HG03045 (cell line): ENCODE results near the gene GPS2.
A peak's percentile ranks its signal among the peaks of the same experiment; 100 is the strongest.

ENCODE experiments used
- ATAC-seq: cut with Tn5 transposase; IDR thresholded peaks from one replicate; pipeline ENCODE4 v1.9.1; 2021; ENCODE audit warnings: mild to moderate bottlenecking, moderate library complexity; ENCODE audit not compliant: unreplicated experiment

The GPS2 gene

DNA sequence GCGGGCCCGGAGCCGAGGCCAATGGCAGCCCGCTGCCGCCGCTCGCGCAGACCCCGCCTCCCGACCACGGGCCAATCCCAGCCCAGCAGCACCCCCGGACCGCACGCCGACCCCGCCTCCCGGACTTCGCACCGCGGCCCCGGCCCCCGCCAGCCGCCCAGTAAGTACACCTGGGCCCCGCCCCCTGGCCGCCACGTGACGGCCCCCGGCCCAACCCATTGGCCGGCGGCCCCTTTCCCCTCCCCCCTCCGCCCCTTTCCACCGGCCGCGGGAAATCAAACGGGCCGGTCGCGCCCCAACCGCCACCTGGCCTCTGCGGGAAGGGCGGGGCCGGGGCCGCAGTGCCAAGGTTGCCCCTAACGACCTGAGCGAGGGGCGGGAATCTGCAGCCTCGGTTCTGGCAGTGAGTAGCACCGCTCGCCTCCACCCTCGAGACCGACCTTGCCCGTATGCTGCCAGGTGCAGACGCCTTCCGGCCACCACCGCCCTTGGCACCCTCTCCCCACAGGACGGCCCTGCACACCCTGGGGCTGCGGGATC is 20.5 kb downstream of the GPS2 start, which contains the start of gene YBX2:
YBX2 (minus strand) TSS at position 26 of the 540 bp plus-strand sequence. CDS start 139 bp downstream, outside the sequence.
- peak; percentile 57 for ATAC-seq

DNA sequence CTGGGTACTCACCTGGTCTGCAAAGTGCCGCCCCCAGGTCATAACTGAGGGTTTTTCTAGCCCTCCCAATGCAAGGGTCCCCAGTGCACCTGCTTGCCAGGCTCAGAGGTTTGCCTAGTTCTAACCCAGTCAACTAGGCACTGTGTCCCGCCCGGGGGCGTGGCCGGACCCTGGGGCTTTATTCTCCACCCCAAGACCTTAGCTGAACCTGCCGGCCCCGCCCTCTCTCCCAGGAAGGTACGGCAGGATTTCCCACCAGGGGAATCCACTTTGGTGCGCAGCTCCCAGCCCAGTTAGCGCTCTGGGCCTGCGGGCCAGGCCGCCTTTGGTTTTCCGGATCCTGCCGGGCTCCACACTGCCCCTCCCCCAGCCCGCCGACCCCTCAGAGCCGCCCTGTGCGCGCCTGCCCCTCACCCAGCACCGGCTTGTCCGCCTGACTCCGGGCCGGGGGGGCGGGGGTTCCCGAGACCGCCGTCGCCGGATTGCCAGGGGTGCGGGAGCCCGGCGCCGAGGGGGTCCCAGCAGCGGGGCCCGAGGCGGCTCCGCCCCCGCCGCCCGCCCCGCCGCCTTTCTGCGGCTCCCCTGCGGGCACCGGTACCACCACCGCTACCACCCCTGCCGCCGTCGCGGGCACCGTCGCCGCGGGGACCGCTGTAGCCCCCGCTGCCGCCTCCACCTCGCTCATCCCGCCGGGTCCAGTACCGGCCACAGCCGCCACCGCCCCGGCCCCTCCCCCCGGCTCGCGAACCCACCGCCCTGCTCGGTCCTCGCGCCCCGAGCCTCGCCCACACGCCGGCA is 21.1 kb downstream of the GPS2 start:
- ATAC-seq, result no peak

- ATAC-seq, result no peak
Observed at GRCh38 chr17:7293159-7293558, 22.0 kb downstream of the GPS2 start.

- no peak for ATAC-seq
Observed at GRCh38 chr17:7292729-7293128, 22.4 kb downstream of the GPS2 start.

DNA sequence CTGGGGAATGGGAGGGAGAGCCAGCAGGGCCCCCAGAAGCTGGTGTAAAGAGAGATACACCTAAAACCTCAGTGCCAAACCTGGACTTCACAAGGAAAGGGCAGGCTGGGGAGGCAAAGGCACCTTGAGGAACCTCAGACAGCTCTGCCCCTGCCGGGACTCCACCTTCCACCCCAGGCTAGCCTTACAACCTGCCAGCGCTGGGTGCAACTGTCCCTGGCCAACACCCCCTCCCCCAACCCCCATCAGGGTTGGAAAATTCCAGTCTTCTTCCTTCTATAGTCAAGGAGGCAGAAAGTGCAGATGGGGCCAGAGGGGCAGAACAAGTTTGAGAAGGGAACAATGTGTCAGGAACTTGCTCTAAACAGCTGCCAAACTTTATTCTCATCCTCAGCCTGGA is 23.0 kb downstream of the GPS2 start:
- ATAC-seq, result no peak

- no peak for ATAC-seq
Observed at GRCh38 chr17:7290685-7291084, 24.5 kb downstream of the GPS2 start.

DNA sequence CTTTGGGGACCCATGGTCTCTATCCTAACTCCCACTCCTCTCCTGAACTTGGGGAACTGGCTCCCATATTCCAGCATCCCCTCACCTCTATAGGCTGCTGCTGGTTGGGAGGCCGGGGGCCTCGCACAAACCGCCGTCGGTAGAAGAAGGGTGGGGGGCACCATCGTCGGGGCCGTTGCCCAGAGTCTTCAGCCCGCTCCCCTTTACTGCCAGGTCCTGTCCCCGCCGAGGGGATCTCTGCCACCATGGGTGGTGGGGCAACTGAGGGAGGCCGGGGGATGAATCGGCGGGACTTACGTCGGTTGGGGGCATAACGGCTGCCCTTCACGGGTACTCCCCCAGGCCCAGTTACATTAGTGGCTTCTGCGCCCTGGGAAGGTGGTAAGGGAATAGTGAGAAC is 25.0 kb downstream of the GPS2 start:
- ATAC-seq, result no peak

GRCh38 chr17:7289256-7290032 is 25.7 kb downstream of the GPS2 start:
- ATAC-seq, result no peak

GRCh38 chr17:7285679-7286078 is 29.5 kb downstream of the GPS2 start:
- no peak for ATAC-seq

DNA sequence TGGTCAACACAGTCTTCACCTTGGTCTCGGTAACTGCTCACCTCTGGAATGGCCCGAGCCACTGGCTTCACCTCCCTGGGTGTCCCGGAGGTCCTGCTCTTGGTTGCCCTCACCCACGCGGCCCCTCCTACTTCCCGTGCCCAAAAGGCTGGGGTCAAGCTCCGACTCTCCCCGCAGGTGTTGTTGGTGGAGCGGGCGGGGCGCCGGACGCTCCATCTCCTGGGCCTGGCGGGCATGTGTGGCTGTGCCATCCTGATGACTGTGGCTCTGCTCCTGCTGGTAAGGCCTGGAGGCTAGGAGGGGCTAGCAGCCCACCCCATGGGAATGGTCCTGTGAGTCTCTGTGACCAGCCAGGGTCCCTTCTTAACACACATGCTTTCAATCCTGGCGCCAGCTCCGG is 30.2 kb downstream of the GPS2 start:
- no peak for ATAC-seq

GRCh38 chr17:7283471-7284216 is 31.5 kb downstream of the GPS2 start:
- no peak for ATAC-seq

GRCh38 chr17:7282752-7283321 is 32.3 kb downstream of the GPS2 start:
- ATAC-seq, result no peak

- no peak for ATAC-seq
Observed at GRCh38 chr17:7281953-7282751, 33.0 kb downstream of the GPS2 start.

DNA sequence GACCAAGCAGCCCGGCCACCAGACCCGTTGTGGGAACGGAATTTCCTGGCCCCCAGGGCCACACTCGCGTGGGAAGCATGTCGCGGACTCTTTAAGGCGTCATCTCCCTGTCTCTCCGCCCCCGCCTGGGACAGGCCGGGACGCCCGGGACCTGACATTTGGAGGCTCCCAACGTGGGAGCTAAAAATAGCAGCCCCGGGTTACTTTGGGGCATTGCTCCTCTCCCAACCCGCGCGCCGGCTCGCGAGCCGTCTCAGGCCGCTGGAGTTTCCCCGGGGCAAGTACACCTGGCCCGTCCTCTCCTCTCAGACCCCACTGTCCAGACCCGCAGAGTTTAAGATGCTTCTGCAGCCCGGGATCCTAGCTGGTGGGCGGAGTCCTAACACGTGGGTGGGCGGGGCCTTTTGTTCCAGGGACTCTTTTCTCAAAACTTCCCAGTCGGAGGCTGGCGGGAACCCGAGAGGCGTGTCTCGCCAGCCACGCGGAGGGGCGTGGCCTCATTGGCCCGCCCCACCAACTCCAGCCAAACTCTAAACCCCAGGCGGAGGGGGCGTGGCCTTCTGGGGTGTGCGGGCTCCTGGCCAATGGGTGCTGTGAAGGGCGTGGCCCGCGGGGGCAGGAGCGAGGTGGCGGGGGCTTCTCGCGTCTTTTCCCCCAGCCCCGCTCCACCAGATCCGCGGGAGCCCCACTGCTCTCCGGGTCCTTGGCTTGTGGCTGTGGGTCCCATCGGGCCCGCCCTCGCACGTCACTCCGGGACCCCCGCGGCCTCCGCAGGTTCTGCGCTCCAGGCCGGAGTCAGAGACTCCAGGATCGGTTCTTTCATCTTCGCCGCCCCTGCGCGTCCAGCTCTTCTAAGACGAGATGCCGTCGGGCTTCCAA is 33.8 kb downstream of the GPS2 start, which contains the start of gene SLC2A4:
SLC2A4 (plus strand) TSS at position 645 of the 879 bp plus-strand sequence; CDS start at position 862, 217 bp downstream.
- ATAC-seq, result peak; percentile 44

DNA sequence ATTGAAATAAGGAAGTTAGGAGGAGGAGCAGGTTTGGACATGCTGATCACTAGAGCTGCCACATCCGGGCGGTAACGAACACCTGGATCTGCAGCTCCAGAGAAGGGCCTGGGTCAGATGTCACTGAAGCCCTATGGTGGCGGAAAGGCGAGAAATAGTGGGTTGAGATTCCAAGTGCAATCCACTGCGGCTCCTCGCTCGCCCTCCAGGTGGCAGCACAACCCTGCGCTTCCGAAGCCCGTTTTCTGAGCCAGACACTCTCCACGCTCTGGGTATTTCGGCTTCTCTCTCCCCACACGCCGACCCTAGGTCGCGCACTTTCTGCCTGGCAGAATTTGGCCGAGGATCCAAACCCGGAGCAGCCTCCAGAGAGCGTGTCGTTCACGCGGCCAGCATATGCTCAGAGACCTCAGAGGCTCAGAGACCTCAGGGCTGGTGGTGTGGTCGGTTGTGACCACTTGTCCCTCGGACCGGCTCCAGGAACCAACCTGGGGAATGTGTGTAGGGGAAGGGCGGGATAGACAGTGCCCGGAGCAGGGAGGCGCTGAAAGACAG is 34.6 kb downstream of the GPS2 start:
- peak; percentile 56 for ATAC-seq

DNA sequence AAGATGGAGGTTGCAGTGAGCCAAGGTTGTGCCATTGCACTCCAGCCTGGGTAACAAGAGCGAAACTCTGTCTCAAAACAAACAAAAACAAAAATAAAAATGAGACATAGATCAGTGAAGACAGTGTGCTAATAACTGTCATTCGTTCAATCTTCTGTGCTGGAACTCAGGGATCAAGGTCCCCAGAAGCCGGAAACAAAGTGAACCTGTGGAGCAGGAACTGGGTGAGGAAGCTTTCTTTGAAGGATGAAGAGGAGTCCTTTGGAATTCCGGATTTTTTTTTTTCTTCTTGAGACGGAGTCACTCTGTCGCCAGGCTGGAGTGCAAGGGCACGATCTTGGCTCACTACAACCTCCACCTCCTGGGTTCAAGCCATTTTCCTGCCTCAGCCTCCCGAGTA is 35.7 kb downstream of the GPS2 start:
- ATAC-seq, result no peak

DNA sequence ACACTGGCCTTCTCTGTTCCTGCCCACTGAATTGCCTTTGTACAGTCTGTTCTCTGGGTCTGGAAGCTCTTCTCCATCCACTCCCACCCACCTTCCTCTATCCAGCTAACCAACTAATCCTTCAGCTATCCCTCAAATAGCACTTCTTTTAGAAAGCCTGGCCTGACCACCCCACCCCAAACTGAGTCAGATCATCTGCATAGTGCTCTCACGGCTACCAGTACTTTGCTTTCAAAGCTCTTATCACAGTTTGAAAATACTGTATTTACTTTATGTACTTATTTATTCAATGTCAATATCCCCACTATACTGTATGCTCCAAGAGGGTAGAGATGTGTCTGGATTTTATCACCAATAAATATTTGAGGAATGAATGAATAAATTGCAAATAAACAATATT is 48.4 kb downstream of the GPS2 start:
- ATAC-seq, result no peak

DNA sequence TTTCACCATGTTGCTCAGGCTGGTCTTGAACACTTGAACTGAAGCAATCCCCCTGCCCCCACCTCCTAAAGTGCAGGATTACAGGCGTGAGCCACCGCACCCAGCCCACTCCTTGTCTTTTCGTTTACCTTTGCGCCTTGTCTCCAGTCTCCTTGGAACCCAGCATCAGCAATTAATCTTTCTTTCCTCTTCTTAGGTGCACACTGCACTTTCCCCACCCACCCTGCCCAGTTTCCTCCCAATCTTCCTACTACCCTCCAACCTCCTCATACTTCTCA is 51.4 kb downstream of the GPS2 start:
- no peak for ATAC-seq
